ENCODE data around the gene LRTM2. TPM values are rescaled to one million over a fixed set of nuclear protein-coding genes. Genes with fewer than 3 reads are reported as not detected.

The LRTM2 gene
- total RNA-seq, 4 donors from 2014 or later = not detected

GRCh38 chr12:1803736-1804135, 16.6 kb upstream of the LRTM2 start:
- Histone ChIP-seq H3K4me1 (peaks cover 0 to 4% (median 0%) of the 10 kb centered on the region in 4 donors), H3K27me3 (no peaks in the 10 kb centered on the region), H3K4me3 (no peak overlapping the region), H3K9me3 (no peaks in the 10 kb centered on the region), H3K36me3 (no peaks in the 10 kb centered on the region), H3K27ac (no peak overlapping the region)
- intact Hi-C loops (cut with DNase I; ENCODE audit: low total_unique reads) (no loop called here), in situ Hi-C loops (cut with MboI; ENCODE audit: low pct_ligation_motif_present in 1 of 4, low pct_unique_long_range_greater_than_20kb in 1 of 4, low sequenced_read_pairs in 3 of 4) (loop anchor here in 3 of 4 donors (10.0 to 25.0 kb wide), 2 partner anchors 131 to 234 kb away; no protein-coding TSS in a partner anchor)
- TF ChIP-seq EP300 (IDR thresholded peaks at IDR 0.05; ENCODE audit: low read depth) (no peak), POLR2A (IDR thresholded peaks at IDR 0.05) (no peak), POLR2AphosphoS5 (IDR thresholded peaks at IDR 0.05) (no peak), CTCF (IDR thresholded peaks at IDR 0.05) (no peak)
- WGBS, 2 donors (ENCODE audit: low coverage in 1 of 2) = 50 to 89% methylated on average over 1 to 7 of the region's 7 CpGs
- DNase-seq = peak; percentile 6

GRCh38 chr12:1804545-1805332, 15.6 kb upstream of the LRTM2 start:
- DNase-seq = peak; percentile 90
- Histone ChIP-seq H3K27me3 (no peaks in the 10 kb centered on the region), H3K9me3 (no peaks in the 10 kb centered on the region), H3K36me3 (no peaks in the 10 kb centered on the region), H3K27ac (peak overlapping the region in 1 of 4 donors; percentile 21), H3K4me1 (peaks cover 0 to 4% (median 0%) of the 10 kb centered on the region in 4 donors), H3K4me3 (no peak overlapping the region)
- TF ChIP-seq POLR2AphosphoS5 (IDR thresholded peaks at IDR 0.05) (no peak), POLR2A (IDR thresholded peaks at IDR 0.05) (no peak)
- intact Hi-C loops (cut with DNase I; ENCODE audit: low total_unique reads) = loop anchor here (5.0 kb wide), 1 partner anchor 113 kb away; the partner anchor contains the start of gene CACNA2D4
- 54 to 58% methylated on average over 8 to 25 of the region's 25 CpGs for WGBS, 2 donors (ENCODE audit: low coverage in 1 of 2)
- in situ Hi-C loops (cut with MboI; ENCODE audit: low pct_ligation_motif_present in 1 of 4, low pct_unique_long_range_greater_than_20kb in 1 of 4, low sequenced_read_pairs in 3 of 4) = loop anchor here (5.0 to 25.0 kb wide), 3 partner anchors 130 to 233 kb away; no protein-coding TSS in a partner anchor

- H3K27me3 ChIP-seq = no peaks in the 10 kb centered on the region
- H3K9me3 ChIP-seq = no peaks in the 10 kb centered on the region
- no peak for TF ChIP-seq POLR2A (IDR thresholded peaks at IDR 0.05)
- no peak for TF ChIP-seq EP300 (IDR thresholded peaks at IDR 0.05; ENCODE audit: low read depth)
- TF ChIP-seq CTCF (IDR thresholded peaks at IDR 0.05) = no peak
- no peak for TF ChIP-seq POLR2AphosphoS5 (IDR thresholded peaks at IDR 0.05)
- H3K4me3 ChIP-seq = no peak overlapping the region
- H3K36me3 ChIP-seq = no peaks in the 10 kb centered on the region
- in situ Hi-C loops (cut with MboI; ENCODE audit: low pct_ligation_motif_present in 1 of 4, low pct_unique_long_range_greater_than_20kb in 1 of 4, low sequenced_read_pairs in 3 of 4) = loop anchor here (5.0 to 25.0 kb wide), 3 partner anchors 129 to 232 kb away; no protein-coding TSS in a partner anchor
- peaks cover 0 to 4% (median 0%) of the 10 kb centered on the region in 4 donors for H3K4me1 ChIP-seq
- intact Hi-C loops (cut with DNase I; ENCODE audit: low total_unique reads) = loop anchor here (5.0 kb wide), 1 partner anchor 112 kb away; the partner anchor contains the start of gene CACNA2D4
- no peak for DNase-seq
- WGBS, 2 donors (ENCODE audit: low coverage in 1 of 2) = 96 to 98% methylated on average over 9 to 16 of the region's 16 CpGs
- no peak overlapping the region for H3K27ac ChIP-seq
Measured at GRCh38 chr12:1805441-1806081, 14.8 kb upstream of the LRTM2 start.

GRCh38 chr12:1806301-1807086, 13.9 kb upstream of the LRTM2 start:
- H3K36me3 ChIP-seq = no peaks in the 10 kb centered on the region
- in situ Hi-C loops (cut with MboI; ENCODE audit: low pct_ligation_motif_present in 1 of 4, low pct_unique_long_range_greater_than_20kb in 1 of 4, low sequenced_read_pairs in 3 of 4) (loop anchor here (5.0 to 25.0 kb wide), 3 partner anchors 128 to 231 kb away; no protein-coding TSS in a partner anchor), intact Hi-C loops (cut with DNase I; ENCODE audit: low total_unique reads) (loop anchor here (5.0 kb wide), 1 partner anchor 111 kb away; the partner anchor contains the start of gene CACNA2D4)
- DNase-seq = no peak
- TF ChIP-seq POLR2A (IDR thresholded peaks at IDR 0.05) (no peak), EP300 (IDR thresholded peaks at IDR 0.05; ENCODE audit: low read depth) (no peak), POLR2AphosphoS5 (IDR thresholded peaks at IDR 0.05) (no peak), CTCF (IDR thresholded peaks at IDR 0.05) (no peak)
- no peak overlapping the region for H3K27ac ChIP-seq
- H3K9me3 ChIP-seq = no peaks in the 10 kb centered on the region
- H3K4me3 ChIP-seq = no peak overlapping the region
- peaks cover 0 to 4% (median 0%) of the 10 kb centered on the region in 4 donors for H3K4me1 ChIP-seq
- no peaks in the 10 kb centered on the region for H3K27me3 ChIP-seq
- WGBS, 2 donors (ENCODE audit: low coverage in 1 of 2) = 72% methylated on average over 7 of the region's 7 CpGs; no CpG with 5 or more reads in 1 of the 2 donors

Measured in transverse colon (tissue), 4 donors.